GM18868 (cell line): Measurements from ENCODE around the gene SYNE1.
A peak's percentile ranks its signal among the peaks of the same experiment; 100 is the strongest.
"Not testable (repeated sequence)": the region's sequence is repeated elsewhere in the genome, so short reads cannot be mapped to it uniquely, and the experiment has no call there.

Source experiments
- ATAC-seq: cut with Tn5 transposase; IDR thresholded peaks from one replicate; pipeline ENCODE4 v1.9.1; 2021; ENCODE audit warnings: mild to moderate bottlenecking, moderate library complexity; ENCODE audit not compliant: unreplicated experiment

SYNE1 gene

DNA sequence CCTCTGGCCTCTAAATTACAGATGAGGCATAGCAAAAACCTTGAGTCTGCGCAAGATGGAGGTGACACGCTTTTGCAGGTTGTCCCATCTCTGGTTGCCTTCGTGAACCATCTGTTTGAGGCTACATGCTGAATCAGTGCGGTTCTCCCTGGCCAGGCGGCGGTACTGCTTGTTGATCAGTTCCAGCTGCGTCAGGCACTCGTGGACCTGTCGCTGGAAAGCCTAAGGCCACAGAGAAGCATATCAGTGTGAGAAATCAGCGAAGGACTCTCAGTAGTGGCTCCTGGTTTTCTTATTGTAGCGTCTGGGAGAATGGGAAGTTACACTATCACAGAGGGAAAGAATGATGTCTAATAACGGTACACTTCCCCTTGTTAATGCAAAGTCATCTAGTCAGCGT lies 485.2 kb downstream of the SYNE1 start:
- ATAC-seq: no peak

DNA sequence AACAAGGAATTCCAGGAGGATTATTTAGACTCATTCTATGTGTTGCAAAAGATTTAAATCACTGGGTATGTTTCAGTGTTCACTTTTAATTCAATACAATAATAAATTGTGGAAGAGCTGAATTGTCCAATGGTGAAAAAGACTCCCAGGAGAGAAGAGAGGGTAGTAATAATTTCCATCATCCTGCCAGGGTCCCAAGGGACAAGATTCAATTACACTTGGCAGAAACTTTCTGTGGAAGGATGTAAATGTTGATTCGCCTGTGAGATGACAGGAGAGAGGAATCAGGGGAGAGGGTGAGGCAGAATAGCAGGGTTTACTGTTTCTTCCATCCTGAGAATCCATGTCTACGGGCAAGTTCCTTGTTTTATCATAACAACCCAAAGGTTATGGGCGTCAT lies 487.0 kb downstream of the SYNE1 start:
- ATAC-seq: no peak

DNA sequence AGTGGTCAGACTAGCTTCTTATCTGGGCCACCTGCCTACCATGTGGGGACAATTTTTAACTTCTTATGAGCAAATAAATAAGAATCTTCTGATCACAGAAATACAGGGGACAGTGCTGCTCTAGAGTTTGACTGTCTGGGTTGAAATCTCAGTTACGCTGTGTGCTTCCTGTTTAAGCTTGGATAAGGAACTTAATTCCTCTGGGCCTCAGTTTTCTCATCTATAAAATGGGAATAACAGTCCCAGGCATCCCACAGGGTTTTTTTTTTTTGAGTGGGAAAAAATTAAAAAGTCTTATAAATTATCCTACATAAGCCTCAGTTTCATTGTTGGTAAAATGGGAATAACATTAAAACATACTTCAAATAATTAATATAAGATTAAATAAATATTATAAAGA lies 488.8 kb downstream of the SYNE1 start:
- no peak for ATAC-seq

DNA sequence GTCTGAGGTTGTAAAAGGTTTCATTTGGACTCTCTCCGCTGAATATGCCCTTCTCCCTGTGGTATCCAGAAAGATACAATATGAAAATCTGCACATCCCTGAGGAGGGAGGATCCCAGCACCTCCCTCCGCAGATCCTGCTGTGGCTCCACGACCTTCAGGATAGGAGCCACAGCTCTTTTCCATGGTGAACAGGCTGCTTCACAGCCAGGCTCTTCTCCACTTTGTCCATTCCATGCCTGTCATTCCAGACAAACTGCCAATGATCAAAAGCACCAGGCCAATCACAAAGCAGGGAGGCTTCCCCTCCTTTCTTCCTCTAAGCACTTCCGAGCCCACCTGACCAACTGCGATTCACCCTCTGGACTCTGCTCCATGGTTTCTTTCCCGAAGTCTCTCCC lies 489.9 kb downstream of the SYNE1 start:
- no peak for ATAC-seq

DNA sequence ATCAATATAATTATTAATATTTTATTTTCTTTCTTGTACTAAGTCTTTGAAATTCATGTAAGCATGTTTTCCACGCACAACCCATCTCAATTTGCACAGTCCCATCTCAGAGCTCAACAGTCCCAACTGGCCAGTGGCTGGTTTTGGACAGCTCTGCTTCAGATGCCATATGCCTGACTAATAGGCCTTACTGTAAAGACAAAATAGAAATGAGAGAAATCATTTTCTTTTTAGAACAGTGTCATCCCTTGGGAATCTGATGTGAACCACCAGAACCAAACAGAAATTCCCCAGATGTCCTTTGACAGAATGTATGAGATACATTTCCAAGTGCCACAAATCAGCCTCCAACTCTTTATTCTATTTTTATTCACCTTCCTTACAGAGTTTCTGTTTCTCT lies 490.8 kb downstream of the SYNE1 start:
- no peak for ATAC-seq

DNA sequence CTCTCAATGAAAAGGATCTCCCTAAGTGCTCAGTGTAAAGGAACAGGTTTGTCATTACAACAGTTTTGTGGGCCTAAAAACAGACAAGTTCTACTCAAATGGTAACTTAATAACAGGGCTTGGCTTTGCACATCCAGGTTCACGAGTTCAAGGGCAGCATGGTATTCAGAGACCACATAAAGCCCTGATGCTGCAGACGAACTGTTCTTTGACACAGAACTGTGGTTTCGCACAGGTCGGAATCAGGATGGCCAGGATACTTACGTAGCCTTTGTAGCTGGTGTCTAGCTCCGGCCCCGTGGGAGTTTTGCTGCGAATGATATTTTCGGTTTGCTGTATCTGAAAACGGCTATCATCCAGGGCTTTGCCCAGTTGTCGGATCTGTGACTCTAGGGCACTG lies 493.8 kb downstream of the SYNE1 start:
- no peak for ATAC-seq

DNA sequence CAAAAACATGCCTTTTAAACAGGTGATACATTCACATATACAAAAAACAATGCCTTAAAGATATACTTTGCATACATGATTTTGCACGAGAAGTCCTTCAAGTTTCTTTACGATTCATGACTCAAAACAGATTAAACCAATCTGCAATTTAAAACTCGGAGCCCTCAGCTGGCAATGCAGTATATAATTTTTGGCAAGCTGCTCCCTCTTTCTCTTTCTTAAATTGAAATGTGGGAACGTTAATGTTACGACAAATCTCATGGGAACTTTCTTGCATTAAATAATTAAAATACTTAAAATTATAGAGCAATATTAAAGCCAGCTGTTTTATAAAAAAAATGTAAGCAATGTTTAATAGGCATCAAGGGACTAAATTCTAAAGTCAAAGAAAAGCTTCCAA lies 495.1 kb downstream of the SYNE1 start:
- no peak for ATAC-seq

DNA sequence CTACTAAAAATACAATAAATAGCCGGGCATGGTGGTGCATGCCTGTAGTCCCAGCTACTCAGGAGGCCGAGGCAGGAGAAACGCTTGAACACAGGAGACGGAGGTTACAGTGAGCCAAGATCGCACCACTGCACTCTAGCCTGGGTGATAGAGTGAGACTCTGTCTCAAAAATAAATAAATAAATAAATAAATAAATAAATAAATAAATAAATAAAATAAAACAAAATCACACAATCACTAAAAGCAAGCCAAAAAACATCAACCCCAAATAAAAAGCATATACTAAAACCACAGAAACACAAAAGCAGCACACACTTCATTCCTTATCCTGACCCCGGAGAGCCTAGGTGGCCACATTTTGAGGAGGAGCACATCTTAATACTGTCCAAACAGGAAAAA lies 498.8 kb downstream of the SYNE1 start:
- ATAC-seq: not testable (repeated sequence)

DNA sequence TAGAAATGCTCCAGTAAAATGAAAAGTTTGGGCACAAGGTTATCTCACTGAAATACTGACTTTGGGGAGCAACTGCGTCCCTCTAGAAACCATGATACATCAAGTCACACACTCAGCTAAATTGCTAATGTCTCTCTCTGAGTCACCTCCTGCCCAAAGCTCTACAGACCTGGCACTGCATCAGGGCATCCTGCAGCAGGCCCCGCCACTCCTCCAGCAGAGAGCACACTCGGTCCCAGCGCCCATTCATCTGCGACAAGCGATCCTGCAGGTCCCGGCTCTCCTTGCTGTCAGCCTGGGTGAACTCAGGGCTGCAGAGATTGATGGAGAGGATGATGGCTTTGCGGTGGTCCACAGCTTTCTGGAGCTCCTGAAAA lies 500.7 kb downstream of the SYNE1 start:
- ATAC-seq: no peak

DNA sequence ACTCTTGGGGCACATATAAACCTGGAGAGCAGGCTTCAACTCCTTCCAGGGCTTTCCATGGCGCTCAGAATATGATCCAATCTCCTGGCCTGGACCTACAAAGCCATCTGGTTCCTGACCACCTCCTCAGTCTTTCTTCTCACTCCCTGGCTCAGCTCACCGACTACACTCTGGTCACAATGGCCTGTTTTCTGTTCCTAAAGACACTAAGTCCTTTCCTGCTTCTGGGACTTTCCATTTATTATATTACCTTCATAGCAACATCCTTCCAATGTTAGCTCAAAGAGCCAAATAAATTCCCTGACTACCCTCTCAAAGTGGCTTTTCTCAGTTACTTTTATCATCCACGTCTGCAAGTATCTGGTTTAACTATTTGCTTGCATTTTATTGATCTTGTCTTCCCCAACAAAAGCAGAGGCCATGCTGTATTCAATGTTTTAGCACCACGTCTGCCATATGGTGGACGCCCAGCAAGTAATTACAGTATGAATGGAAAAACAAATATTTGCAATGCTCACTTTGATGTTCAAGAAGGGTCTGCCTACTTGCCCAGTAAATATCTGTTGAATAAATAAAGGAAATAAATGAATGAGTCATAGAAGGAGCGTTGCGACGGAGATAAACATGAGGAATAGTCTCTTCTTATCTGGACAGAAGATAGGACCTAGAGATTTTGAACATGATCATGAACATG lies 501.3 kb downstream of the SYNE1 start:
- no peak for ATAC-seq

DNA sequence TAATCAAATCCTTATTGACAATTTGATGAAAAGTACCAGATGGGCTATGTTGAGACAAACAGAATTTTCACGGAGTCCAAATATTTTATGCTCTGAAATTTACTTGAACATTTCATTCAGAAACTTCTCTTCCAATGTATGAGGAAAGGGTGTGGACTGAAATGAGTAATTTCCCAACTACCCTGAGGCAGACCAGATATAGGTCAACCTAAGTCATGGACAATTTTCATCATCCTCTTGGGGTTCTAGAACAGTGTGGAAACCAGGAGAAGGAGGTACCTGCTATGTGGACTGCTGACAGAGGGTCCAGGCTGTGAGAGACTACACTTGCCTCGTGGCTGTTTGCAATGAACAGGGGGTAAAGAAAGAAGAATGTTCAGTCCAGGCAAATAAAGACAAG lies 506.7 kb downstream of the SYNE1 start:
- no peak for ATAC-seq

DNA sequence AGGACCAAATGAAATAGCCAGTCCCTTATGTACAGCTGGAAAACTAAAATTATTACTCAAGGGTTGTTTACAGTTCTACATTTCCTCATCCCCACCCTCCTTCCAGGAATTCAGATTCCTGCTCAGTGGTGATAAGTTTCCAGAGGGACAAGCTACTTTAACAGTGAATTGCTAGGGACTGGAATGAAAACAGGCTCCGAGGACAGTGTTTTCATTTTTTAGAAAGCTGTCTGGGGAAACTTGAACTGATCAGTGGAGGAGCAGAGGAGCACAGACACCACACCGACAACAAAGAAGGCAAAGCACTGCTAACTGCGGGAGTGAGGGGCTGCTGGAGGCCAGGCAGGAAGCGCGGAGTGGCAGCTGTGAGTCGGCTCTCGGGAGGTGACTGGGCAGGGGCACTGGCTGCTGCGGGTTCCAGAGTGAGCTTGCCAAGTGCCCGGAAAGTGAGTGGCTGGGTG lies 507.4 kb downstream of the SYNE1 start:
- no peak for ATAC-seq

DNA sequence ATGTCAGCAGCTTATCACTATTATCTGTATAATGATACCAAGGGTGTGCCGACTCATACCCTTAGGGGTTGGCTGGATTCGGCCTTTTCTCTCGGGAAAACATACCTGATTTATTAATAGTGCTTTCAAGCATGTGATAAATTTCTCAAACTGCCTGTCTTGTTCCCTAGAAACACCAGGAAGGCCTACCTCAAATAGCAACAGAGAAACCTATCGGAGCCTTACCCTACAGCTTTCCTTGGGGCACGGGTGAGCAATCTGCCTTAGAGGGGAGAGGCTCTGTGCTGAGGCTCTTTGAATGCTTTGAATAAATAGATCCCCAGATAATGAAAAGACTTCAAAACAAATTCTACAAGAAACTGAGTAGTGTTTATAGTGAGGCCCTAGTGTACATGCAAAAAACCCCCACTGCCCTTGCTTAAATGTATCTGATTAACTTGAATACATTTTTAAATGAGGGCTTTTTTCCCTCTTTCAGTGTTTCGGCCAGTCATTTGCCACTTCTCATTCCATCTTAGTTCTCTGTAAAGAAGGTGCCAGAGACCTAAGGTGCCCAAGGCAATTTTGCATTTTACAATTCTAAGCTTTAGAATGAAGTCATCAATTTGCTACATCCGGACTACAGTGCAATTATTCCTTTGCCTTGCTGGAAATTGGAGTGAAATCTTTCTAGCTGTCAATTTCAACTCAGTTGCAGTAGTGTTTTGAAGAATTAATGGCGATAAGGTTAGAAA lies 509.6 kb downstream of the SYNE1 start:
- ATAC-seq: no peak

DNA sequence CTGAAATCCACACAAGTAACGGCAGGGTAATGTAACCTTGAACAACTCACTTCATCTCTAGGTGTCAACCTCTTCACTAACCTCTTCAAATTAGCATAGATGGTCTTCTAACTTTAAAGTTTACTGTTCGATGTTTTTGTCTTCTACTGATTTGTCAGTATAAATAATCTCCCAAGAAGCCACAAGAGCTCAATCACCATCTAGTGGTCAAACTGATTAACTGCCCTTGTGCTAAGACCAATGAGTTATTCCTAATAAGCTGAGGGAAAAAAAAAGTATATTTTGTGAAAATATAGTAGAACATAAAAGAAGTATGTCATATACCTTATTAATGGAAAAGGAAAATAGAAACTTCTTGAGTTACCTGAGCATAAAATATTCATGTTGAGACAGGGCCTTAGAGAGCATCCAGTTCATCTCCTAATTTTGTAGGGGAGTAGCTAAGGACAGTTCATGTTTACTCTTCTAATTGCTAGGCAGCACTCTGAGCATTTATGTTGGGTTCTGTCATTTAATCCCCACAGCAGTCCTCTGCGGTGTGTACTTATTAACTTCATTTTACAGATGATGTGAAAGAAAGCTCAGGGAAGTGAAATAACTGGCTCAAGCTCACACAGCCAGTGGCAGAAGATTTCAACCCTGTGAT lies 512.6 kb downstream of the SYNE1 start:
- ATAC-seq: peak; percentile 91

DNA sequence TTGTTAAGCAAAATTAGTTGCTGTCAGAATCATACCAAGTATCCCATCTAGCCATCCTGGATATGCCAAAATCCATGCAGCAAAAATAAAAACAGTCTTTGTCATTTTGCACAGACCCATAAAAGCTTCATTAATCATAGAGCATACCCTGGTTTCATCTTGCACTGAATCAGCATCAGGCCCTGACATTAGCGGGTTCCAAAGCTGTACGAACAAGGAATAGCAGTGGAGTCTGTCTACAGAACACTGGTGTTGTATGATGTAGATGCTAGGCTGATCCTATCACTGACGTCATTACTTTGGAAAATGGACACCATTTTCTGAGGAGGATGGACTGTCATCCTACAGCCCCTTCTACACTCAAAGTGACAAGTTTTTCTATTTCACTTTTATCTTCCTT lies 514.1 kb downstream of the SYNE1 start:
- ATAC-seq: no peak

DNA sequence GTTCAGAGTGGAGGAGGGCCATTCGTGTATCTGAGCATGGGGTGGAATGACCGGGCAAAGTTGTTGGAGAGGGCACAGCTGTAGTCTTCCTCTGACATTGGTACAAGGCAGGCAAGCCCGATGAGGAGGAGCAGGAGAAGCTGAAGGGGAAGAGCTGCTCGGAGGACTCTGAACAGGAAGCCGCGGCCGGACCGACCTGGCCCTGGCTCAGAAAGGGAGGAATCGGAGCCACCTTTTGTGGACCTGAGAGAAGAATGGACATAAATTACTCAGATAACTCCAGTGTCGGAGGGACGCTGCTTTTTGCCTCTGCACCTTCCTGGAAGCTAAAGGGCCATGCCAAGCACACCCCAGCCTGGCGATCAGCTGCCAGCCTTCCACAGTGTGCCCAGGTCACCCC lies 514.7 kb downstream of the SYNE1 start:
- ATAC-seq: no peak

DNA sequence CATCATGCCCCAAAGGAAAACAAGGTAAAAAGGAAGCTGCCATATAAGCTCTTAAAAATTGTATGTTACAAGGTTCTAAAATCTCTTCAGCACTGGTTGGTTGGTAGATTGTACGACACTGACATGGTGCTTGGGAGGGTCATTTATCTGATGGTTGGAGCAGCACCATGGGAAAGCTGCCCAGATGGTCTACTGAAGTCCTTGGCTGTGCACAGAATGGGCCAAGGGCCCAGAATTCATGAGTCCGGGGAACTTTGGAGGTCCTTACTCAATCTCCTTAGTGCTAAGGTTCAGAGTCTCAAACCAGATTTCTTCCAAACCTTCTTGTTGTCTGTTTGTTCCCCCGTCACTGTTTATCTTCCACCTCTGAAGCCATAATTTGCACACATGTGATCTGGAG lies 515.3 kb downstream of the SYNE1 start:
- no peak for ATAC-seq

DNA sequence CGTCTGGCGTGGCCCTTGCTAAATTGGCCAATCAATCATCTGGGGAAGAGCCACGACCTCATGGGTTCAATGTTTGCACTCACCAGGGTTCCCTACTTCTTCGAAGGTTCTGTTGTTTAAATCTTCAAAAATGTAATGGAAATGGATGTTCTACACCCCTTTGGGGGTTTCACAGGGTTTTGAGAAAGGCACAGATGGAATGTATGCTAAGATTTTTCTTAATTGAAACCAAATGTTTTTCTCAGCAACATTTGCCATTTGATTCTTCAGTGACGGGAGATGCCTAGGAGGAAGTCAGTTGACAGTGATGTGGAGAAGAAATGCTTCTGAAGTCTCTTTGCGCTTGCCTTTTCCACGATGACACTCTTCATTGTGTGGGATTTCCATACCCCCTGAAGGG lies 517.3 kb downstream of the SYNE1 start:
- no peak for ATAC-seq

DNA sequence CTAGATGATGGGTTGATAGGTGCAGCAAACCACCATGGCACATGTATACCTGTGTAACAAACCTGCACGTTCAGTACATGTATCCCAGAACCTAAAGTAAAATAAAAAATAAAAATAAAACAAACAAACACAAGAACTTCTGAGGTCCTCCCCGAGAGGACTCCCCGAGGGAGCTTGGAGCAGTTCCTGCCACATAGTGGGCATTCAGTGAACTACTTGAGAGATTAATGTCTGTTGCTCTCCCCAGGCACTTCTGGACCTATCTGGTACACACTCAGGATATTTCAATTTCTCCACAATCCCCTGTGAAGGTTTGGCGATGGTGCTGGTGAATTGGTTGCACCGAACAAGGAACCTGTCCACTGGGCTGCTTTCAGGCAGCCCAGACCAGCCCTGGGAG lies 518.5 kb downstream of the SYNE1 start:
- ATAC-seq: no peak

DNA sequence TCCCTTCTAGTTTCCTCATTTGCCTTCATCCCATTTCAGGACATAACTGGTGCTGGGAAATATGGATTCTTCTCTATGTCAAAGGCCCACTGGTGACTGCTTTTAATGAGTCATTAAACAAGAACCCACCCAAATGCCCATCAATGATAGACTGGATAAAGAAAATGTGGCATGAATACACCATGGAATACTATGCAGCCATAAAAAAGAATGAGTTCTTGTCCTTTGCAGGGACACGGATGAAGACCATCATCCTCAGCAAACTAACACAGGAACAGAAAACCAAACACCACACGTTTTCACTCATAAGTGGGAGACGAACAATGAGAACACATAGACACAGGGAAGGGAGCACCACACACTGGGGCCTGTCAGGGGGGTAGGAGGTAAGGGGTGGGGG lies 518.9 kb downstream of the SYNE1 start:
- ATAC-seq: no peak

DNA sequence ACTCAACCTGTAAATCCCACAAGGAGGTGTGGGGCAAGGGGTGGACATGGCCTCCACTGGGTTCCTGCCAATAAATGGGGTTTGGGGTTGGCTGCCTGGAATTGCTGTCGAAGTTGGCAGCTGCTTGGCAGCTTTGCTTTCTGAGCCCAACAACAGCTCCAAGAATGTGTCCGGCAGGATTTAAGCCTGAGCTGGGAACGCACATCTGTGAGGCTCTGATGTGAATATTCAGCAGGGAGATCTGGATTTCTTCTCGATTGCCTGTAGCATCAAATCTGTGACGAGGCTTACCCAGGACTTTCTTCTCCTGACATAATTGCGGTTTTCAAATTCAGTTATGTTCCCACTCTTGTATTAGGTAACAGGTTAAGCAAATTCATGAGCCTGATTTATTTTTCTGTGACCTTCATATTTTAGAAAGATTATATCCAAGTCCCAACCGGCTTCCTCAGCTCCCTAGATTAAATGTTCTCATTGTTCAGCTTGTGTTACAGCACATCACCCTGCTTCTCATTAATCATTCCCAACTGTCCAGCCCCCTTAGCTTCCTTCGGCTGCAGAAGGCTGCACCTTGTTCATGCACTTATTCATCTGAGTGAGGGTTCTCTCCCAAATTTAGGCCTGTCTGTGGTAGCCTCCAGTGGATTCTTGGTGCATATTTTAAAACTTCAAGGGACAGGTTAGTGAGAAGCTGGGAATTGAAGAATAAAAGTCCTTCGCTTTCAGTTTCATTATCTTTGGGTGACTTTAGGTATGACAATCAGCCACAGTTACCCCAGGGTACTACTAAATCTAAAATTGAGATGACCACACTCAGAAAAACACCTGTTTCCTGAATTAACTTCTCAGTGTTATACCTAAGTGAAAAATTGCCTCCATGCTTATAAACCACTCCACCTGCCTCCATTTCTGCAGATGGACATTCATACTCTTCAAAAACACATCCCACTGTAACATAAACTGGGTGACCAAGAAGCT lies 519.7 kb downstream of the SYNE1 start:
- peak; percentile 80 for ATAC-seq
